HepG2 (cell line): ENCODE results near the gene HDAC10. TPM values are rescaled to one million over a fixed set of nuclear protein-coding genes. Genes with fewer than 3 reads are reported as not detected.

Experiments used
- HNRNPK ChIP-seq: fragments of 200-400 bp; formaldehyde crosslinking; IDR thresholded peaks from 2 replicates; pipeline ENCODE4 v1.6.1; 2018; ENCODE audit warnings: low read length, low read depth, moderate library complexity, mild to moderate bottlenecking; ENCODE audit not compliant: poor library complexity, severe bottlenecking
- MIXL1 ChIP-seq: IDR thresholded peaks from 2 replicates; pipeline ENCODE4 v1.6.1; 2016
- MTA1 ChIP-seq: sonication (generic); formaldehyde crosslinking; IDR thresholded peaks from 2 replicates; pipeline ENCODE4 v1.4.0; 2020; ENCODE audit warnings: missing genetic modification reagents, mild to moderate bottlenecking, borderline replicate concordance
- NCOR1 ChIP-seq: fragments of 200-600 bp; sonication (generic); IDR thresholded peaks from 2 replicates; pipeline ENCODE4 v1.7.0; 2017; ENCODE audit warnings: antibody characterized with exemption, low read length, borderline replicate concordance
- NR3C1 ChIP-seq: sonication (generic); formaldehyde crosslinking; IDR thresholded peaks from 2 replicates; pipeline ENCODE4 v1.4.0; 2020; ENCODE audit warnings: missing genetic modification reagents
- PPARG ChIP-seq: conservative IDR thresholded peaks from 2 replicates; pipeline ENCODE4 v1.6.1; 2016; ENCODE audit warnings: missing biosample characterization, missing genetic modification reagents
- RFX3 ChIP-seq: IDR thresholded peaks from 2 replicates; pipeline ENCODE4 v1.6.1; 2016; ENCODE audit warnings: missing biosample characterization, missing genetic modification reagents
- RXRB ChIP-seq: IDR thresholded peaks from 2 replicates; pipeline ENCODE4 v1.6.1; 2016; ENCODE audit warnings: borderline replicate concordance, missing genetic modification reagents, missing compliant biosample characterization
- TBL1XR1 ChIP-seq: fragments of 150-350 bp; IDR thresholded peaks from 2 replicates; pipeline ENCODE4 v1.6.1; 2014; ENCODE audit warnings: borderline replicate concordance, low read length; ENCODE audit not compliant: partially characterized antibody
- ZFP90 ChIP-seq: sonication (generic); formaldehyde crosslinking; IDR thresholded peaks from 2 replicates; pipeline ENCODE4 v1.8.0; 2022; ENCODE audit warnings: missing genetic modification reagents, mild to moderate bottlenecking, inconsistent platforms, borderline replicate concordance
- ZKSCAN5 ChIP-seq: sonication (generic); formaldehyde crosslinking; IDR thresholded peaks from 2 replicates; pipeline ENCODE4 v1.5.1; 2020; ENCODE audit warnings: mild to moderate bottlenecking, missing genetic modification reagents
- ZNF160 ChIP-seq: sonication (generic); formaldehyde crosslinking; IDR thresholded peaks from 2 replicates; pipeline ENCODE4 v1.8.0; 2022; ENCODE audit warnings: mild to moderate bottlenecking, inconsistent platforms, missing genetic modification reagents
- ZNF274 ChIP-seq: sonication (generic); formaldehyde crosslinking; IDR thresholded peaks from 2 replicates; pipeline ENCODE4 v1.5.1; 2020; ENCODE audit warnings: mild to moderate bottlenecking, missing genetic modification reagents
- ZNF446 ChIP-seq: sonication (generic); formaldehyde crosslinking; IDR thresholded peaks from 2 replicates; pipeline ENCODE4 v1.5.0; 2020; ENCODE audit warnings: mild to moderate bottlenecking, missing genetic modification reagents
- ZNF460 ChIP-seq: sonication (generic); formaldehyde crosslinking; IDR thresholded peaks from 2 replicates; pipeline ENCODE4 v1.5.1; 2020; ENCODE audit warnings: missing genetic modification reagents, mild to moderate bottlenecking, borderline replicate concordance
- ZNF550 ChIP-seq: sonication (generic); formaldehyde crosslinking; IDR thresholded peaks from 2 replicates; pipeline ENCODE4 v1.4.0; 2020; ENCODE audit warnings: mild to moderate bottlenecking, missing genetic modification reagents, borderline replicate concordance
- ZNF616 ChIP-seq: sonication (generic); formaldehyde crosslinking; IDR thresholded peaks from 2 replicates; pipeline ENCODE4 v1.5.0; 2020; ENCODE audit warnings: low read depth, mild to moderate bottlenecking, missing genetic modification reagents
- polyA plus RNA-seq, 8 experiments: library from polyadenylated mRNA; depleted of rRNA in 3 of 8; stranded (reverse) in 7 of 8; unstranded in 1 of 8; fragments of >200 nt; fragmentation: Illumina TruSeq in 4 of 8; extraction: Trizol in 4 of 8; gene quantifications; 2 replicates each; pipeline versions ENCODE4 v1.2.1 to v1.2.3, GENCODE V29; 2011 to 2016; ENCODE audit warnings: low read depth in 4 of 8, missing spikeins in 1 of 8, mixed read lengths in 1 of 8; ENCODE audit not compliant: insufficient read depth in 1 of 8
- total RNA-seq, 5 experiments: library from RNA; depleted of rRNA; stranded (reverse); fragments of >200 nt; fragmentation: Illumina TruSeq; extraction: Trizol; gene quantifications; 2 replicates each; pipeline ENCODE4 v1.2.3, GENCODE V29; 2016; ENCODE audit warnings: low read depth in 1 of 5
- TF ChIP-seq, protein P1 (sequence below): sonication (generic); formaldehyde crosslinking; IDR thresholded peaks from 2 replicates; pipeline ENCODE4 v1.9.0; 2021; ENCODE audit warnings: missing genetic modification reagents, borderline replicate concordance
- TF ChIP-seq, protein P2 (sequence below): fragments of 450-650 bp; IDR thresholded peaks from 2 replicates; pipeline ENCODE4 v1.6.1; 2016
- TF ChIP-seq, protein P3 (sequence below): sonication (generic); formaldehyde crosslinking; conservative IDR thresholded peaks from 2 replicates; pipeline ENCODE4 v1.5.0; 2020; ENCODE audit warnings: missing genetic modification reagents
- TF ChIP-seq, protein P4 (sequence below): sonication (generic); formaldehyde crosslinking; IDR thresholded peaks from 2 replicates; pipeline ENCODE4 v1.4.0; 2020; ENCODE audit warnings: mild to moderate bottlenecking, missing genetic modification reagents

Gene HDAC10
- total and polyA plus RNA-seq, 2 of the 13 experiments (the other 11 are each of a cell fraction or from before 2014, with no cell fraction given): 13.9 to 14.9 TPM

DNA sequence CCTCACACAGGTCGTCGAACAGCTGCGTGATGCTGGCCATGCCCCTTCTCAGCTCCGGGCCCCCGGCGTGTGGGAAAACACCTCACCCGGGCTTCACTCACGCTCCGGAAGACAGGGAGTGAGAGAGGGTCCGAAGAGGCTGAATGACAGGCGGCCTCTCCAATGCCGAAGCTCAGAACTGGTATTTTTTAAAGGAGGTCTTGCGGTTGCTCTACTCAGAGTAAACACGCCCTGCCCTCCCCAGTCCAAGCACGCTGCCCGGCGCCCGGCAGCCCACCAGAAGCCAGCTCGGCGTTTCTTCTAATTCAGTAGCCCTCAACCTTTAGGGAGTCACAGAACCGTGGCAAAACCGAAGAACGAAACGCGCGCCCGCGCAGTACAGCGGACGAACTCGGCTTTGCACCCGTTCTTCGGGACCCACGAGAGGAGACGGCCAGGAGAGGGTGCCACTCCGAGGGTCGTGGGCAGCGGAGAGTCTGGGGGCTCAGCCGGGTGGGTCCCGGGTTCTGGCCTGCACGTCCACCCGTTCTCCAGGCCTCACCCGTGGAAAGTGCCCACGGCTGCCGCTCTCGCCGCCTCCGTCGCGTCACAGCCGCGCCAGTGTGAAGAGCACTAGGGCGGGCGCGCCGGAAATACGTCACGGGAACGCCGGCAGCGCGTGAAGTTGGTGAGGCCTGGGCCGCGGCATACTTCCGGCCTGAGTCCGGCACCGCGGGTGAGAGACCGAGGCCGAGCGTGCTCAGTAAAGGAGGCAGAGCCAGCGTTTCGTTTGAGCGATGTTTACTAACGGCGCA lies 6.4 kb downstream of the HDAC10 start, which contains the start of gene TUBGCP6 (continued):
- peak; percentile 97; the same call in 1 of the 2 replicates for TF ChIP-seq MTA1 (CRISPR knock-in tag)
- TF ChIP-seq, protein P1, sequence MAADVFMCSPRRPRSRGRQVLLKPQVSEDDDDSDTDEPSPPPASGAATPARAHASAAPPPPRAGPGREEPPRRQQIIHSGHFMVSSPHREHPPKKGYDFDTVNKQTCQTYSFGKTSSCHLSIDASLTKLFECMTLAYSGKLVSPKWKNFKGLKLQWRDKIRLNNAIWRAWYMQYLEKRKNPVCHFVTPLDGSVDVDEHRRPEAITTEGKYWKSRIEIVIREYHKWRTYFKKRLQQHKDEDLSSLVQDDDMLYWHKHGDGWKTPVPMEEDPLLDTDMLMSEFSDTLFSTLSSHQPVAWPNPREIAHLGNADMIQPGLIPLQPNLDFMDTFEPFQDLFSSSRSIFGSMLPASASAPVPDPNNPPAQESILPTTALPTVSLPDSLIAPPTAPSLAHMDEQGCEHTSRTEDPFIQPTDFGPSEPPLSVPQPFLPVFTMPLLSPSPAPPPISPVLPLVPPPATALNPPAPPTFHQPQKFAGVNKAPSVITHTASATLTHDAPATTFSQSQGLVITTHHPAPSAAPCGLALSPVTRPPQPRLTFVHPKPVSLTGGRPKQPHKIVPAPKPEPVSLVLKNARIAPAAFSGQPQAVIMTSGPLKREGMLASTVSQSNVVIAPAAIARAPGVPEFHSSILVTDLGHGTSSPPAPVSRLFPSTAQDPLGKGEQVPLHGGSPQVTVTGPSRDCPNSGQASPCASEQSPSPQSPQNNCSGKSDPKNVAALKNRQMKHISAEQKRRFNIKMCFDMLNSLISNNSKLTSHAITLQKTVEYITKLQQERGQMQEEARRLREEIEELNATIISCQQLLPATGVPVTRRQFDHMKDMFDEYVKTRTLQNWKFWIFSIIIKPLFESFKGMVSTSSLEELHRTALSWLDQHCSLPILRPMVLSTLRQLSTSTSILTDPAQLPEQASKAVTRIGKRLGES (CRISPR knock-in tag): peak; percentile 59; the same call in 1 of the 2 replicates
- TF ChIP-seq NCOR1: no peak
- TF ChIP-seq ZNF446: peak; percentile 91; the same call in 1 of the 2 replicates
- TF ChIP-seq ZNF616: no peak; the same call in 1 of the 2 replicates
- TF ChIP-seq HNRNPK: no peak
- peak; percentile 62; the same call in 1 of the 2 replicates for TF ChIP-seq ZFP90
- no peak for TF ChIP-seq RFX3 (CRISPR knock-in tag)
- TF ChIP-seq TBL1XR1: no peak
- TF ChIP-seq NR3C1 (CRISPR knock-in tag): no peak
- TF ChIP-seq RXRB (CRISPR knock-in tag): no peak
- TF ChIP-seq, protein P2, sequence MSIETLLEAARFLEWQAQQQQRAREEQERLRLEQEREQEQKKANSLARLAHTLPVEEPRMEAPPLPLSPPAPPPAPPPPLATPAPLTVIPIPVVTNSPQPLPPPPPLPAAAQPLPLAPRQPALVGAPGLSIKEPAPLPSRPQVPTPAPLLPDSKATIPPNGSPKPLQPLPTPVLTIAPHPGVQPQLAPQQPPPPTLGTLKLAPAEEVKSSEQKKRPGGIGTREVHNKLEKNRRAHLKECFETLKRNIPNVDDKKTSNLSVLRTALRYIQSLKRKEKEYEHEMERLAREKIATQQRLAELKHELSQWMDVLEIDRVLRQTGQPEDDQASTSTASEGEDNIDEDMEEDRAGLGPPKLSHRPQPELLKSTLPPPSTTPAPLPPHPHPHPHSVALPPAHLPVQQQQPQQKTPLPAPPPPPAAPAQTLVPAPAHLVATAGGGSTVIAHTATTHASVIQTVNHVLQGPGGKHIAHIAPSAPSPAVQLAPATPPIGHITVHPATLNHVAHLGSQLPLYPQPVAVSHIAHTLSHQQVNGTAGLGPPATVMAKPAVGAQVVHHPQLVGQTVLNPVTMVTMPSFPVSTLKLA: peak; percentile 73
- 0 out of 2 replicates have a peak, but pooled peaks have one; percentile 53 for TF ChIP-seq ZNF550 (CRISPR knock-in tag)
- TF ChIP-seq PPARG (CRISPR knock-in tag): no peak
- TF ChIP-seq ZNF160 (CRISPR knock-in tag): peak; percentile 78
- TF ChIP-seq, protein P3, sequence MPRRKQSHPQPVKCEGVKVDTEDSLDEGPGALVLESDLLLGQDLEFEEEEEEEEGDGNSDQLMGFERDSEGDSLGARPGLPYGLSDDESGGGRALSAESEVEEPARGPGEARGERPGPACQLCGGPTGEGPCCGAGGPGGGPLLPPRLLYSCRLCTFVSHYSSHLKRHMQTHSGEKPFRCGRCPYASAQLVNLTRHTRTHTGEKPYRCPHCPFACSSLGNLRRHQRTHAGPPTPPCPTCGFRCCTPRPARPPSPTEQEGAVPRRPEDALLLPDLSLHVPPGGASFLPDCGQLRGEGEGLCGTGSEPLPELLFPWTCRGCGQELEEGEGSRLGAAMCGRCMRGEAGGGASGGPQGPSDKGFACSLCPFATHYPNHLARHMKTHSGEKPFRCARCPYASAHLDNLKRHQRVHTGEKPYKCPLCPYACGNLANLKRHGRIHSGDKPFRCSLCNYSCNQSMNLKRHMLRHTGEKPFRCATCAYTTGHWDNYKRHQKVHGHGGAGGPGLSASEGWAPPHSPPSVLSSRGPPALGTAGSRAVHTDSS: no peak; the same call in 1 of the 2 replicates
- TF ChIP-seq MIXL1 (CRISPR knock-in tag): peak; percentile 68; the same call in 1 of the 2 replicates
- peak; percentile 71; the same call in 1 of the 2 replicates for TF ChIP-seq ZNF274
- TF ChIP-seq ZKSCAN5 (CRISPR knock-in tag): no peak
- no peak for TF ChIP-seq ZNF460 (CRISPR knock-in tag)
- TF ChIP-seq, protein P4, sequence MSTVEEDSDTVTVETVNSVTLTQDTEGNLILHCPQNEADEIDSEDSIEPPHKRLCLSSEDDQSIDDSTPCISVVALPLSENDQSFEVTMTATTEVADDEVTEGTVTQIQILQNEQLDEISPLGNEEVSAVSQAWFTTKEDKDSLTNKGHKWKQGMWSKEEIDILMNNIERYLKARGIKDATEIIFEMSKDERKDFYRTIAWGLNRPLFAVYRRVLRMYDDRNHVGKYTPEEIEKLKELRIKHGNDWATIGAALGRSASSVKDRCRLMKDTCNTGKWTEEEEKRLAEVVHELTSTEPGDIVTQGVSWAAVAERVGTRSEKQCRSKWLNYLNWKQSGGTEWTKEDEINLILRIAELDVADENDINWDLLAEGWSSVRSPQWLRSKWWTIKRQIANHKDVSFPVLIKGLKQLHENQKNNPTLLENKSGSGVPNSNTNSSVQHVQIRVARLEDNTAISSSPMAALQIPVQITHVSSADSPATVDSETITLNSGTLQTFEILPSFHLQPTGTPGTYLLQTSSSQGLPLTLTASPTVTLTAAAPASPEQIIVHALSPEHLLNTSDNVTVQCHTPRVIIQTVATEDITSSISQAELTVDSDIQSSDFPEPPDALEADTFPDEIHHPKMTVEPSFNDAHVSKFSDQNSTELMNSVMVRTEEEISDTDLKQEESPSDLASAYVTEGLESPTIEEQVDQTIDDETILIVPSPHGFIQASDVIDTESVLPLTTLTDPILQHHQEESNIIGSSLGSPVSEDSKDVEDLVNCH (CRISPR knock-in tag): no peak
